ENCODE results near the gene GRPEL2.

The GRPEL2 gene

GRCh38 chr5:149341876-149342275 is 3.4 kb upstream of the GRPEL2 start:
- Histone ChIP-seq H3K36me3 (replicated peaks) (no peaks in the 10 kb centered on the region), H3K27ac (no peak overlapping the region), H3K27me3 (replicated peaks) (no peaks in the 10 kb centered on the region), H3K4me3 (ENCODE audit: low read depth, low read length) (no peak overlapping the region)
- DNase-seq: no peak
- TF ChIP-seq, protein P1, sequence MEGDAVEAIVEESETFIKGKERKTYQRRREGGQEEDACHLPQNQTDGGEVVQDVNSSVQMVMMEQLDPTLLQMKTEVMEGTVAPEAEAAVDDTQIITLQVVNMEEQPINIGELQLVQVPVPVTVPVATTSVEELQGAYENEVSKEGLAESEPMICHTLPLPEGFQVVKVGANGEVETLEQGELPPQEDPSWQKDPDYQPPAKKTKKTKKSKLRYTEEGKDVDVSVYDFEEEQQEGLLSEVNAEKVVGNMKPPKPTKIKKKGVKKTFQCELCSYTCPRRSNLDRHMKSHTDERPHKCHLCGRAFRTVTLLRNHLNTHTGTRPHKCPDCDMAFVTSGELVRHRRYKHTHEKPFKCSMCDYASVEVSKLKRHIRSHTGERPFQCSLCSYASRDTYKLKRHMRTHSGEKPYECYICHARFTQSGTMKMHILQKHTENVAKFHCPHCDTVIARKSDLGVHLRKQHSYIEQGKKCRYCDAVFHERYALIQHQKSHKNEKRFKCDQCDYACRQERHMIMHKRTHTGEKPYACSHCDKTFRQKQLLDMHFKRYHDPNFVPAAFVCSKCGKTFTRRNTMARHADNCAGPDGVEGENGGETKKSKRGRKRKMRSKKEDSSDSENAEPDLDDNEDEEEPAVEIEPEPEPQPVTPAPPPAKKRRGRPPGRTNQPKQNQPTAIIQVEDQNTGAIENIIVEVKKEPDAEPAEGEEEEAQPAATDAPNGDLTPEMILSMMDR (IDR thresholded peaks at IDR 0.05; ENCODE audit: low read depth, low read length, missing control alignments): no peak
- in situ Hi-C loops (cut with HindIII; ENCODE audit: low pct_ligation_motif_present, low sequenced_read_pairs): no loop called here

DNA sequence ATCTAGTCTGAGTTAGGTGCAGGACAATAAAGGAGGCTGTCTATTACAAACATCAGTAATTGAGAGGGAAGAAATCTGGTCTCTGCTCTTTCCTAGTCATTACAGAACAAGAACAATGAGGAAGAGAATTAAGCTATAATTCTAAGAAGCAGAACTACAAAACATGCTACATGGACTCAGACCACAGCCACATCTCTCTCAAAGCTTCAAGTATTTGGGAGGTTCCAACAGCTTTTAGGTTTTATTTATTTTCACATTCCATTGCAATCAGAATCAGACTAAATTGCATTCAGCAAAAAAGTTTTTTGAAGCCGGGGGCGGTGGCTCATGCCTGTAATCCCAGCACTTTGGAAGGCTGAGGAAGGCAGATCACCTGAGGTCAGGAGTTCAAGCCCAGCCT is 1.1 kb upstream of the GRPEL2 start:
- no peak for DNase-seq
- Histone ChIP-seq H3K27ac (no peak overlapping the region), H3K36me3 (replicated peaks) (peaks cover 17% of the 10 kb centered on the region), H3K4me3 (ENCODE audit: low read depth, low read length) (no peak overlapping the region), H3K27me3 (replicated peaks) (no peaks in the 10 kb centered on the region)
- in situ Hi-C loops (cut with HindIII; ENCODE audit: low pct_ligation_motif_present, low sequenced_read_pairs): no loop called here
- TF ChIP-seq, protein P1 (IDR thresholded peaks at IDR 0.05; ENCODE audit: low read depth, low read length, missing control alignments): no peak

DNA sequence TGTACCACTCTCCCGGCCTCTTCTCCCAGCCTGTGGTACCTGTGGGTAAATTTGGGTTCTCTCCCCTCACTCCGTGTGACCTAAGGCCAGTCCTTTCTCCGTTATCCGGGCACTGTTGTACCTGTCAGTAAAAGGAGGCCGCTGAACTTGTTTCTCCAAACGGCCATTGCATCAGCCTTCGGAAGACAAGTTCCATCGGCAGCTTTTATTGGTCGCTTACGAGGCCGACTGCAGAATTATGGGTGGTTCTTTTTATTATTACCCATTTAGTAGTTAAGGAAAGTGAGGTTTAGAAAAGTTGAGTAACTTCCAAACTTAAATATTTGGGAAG is 558 bp downstream of the GRPEL2 start:
- Histone ChIP-seq H3K4me3 (ENCODE audit: low read depth, low read length) (peak overlapping the region; percentile 99), H3K27ac (peak overlapping the region; percentile 69), H3K27me3 (replicated peaks) (no peaks in the 10 kb centered on the region), H3K36me3 (replicated peaks) (peaks cover 34% of the 10 kb centered on the region)
- no peak for DNase-seq
- in situ Hi-C loops (cut with HindIII; ENCODE audit: low pct_ligation_motif_present, low sequenced_read_pairs): no loop called here
- TF ChIP-seq, protein P1 (IDR thresholded peaks at IDR 0.05; ENCODE audit: low read depth, low read length, missing control alignments): no peak

DNA sequence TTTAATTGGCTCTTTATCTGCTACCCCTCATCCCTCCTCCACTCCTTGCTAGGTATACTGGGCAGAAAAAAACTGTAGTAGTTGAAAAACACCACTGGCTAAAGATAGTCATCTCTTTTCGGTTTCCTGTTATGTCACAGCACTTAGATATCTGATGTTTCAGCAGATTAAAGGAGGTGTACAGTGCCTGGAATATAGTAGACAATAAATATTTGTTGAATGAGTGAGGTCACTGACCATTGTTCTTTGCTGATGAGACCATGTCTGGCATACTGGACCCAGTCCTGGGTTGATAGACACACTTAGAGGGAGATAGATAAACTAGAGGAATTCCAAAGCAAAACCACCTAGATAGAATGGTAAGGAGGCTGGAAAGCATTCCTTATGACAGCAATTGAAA is 3.2 kb downstream of the GRPEL2 start:
- no peak for DNase-seq
- TF ChIP-seq, protein P1 (IDR thresholded peaks at IDR 0.05; ENCODE audit: low read depth, low read length, missing control alignments): no peak
- peaks cover 52% of the 10 kb centered on the region for H3K36me3 ChIP-seq (replicated peaks)
- H3K27ac ChIP-seq: no peak overlapping the region
- no peak overlapping the region for H3K4me3 ChIP-seq (ENCODE audit: low read depth, low read length)
- no peaks in the 10 kb centered on the region for H3K27me3 ChIP-seq (replicated peaks)
- in situ Hi-C loops (cut with HindIII; ENCODE audit: low pct_ligation_motif_present, low sequenced_read_pairs): no loop called here

GRCh38 chr5:149349382-149349781 is 4.1 kb downstream of the GRPEL2 start:
- in situ Hi-C loops (cut with HindIII; ENCODE audit: low pct_ligation_motif_present, low sequenced_read_pairs): no loop called here
- no peaks in the 10 kb centered on the region for H3K27me3 ChIP-seq (replicated peaks)
- TF ChIP-seq, protein P1 (IDR thresholded peaks at IDR 0.05; ENCODE audit: low read depth, low read length, missing control alignments): no peak
- DNase-seq: no peak
- no peak overlapping the region for H3K4me3 ChIP-seq (ENCODE audit: low read depth, low read length)
- H3K36me3 ChIP-seq (replicated peaks): peaks cover 55% of the 10 kb centered on the region
- H3K27ac ChIP-seq: no peak overlapping the region

- H3K4me3 ChIP-seq (ENCODE audit: low read depth, low read length): no peak overlapping the region
- H3K27me3 ChIP-seq (replicated peaks): no peaks in the 10 kb centered on the region
Observed at GRCh38 chr5:149352169-149352568, 6.9 kb downstream of the GRPEL2 start.

More at GRCh38 chr5:149352169-149352568, 6.9 kb downstream of the GRPEL2 start:
- in situ Hi-C loops (cut with HindIII; ENCODE audit: low pct_ligation_motif_present, low sequenced_read_pairs): no loop called here
- no peak for DNase-seq
- TF ChIP-seq, protein P1 (IDR thresholded peaks at IDR 0.05; ENCODE audit: low read depth, low read length, missing control alignments): no peak
- Histone ChIP-seq H3K27ac (no peak overlapping the region), H3K36me3 (replicated peaks) (peaks cover 59% of the 10 kb centered on the region)

Data from brain microvascular endothelial cell (primary cell).